IMR-90 (cell line): ENCODE data around the gene RANBP10. TPM values are rescaled to one million over a fixed set of nuclear protein-coding genes. Genes with fewer than 3 reads are reported as not detected.

ENCODE experiments used
- ATAC-seq: fragments of 200-7000 bp; cut with Tn5 transposase; 2 replicates; pipeline ENCODE4 v1.9.1; 2020; ENCODE audit warnings: low read depth, mild to moderate bottlenecking, moderate library complexity
- BruUV-seq: library from RNA; stranded (reverse); fragments of 400-500 nt; replicated peaks from 2 replicates; lab custom pipeline; 2021; lab: Mats Ljungman, UMichigan
- CTCF ChIA-PET: fragments of 300-600 bp; formaldehyde crosslinking; extraction: SDS; loops from one replicate; lab custom pipeline; 2021; ENCODE audit warnings: antibody characterized with exemption; lab: Yijun Ruan, JAX
- POLR2A ChIA-PET: fragments of 300-600 bp; sonication (Branson Sonifier 250); formaldehyde crosslinking; loops from one replicate; lab custom pipeline; 2022; ENCODE audit warnings: antibody characterized with exemption; ENCODE audit not compliant: unreplicated experiment; lab: Charles Lee
- DNase-seq: peaks from one replicate; pipeline ENCODE4 v3.0.0; 2013
- H2AFZ ChIP-seq: replicated peaks from 2 replicates; pipeline ENCODE3; 2013; ENCODE audit warnings: low read length, mild to moderate bottlenecking; ENCODE audit not compliant: poor library complexity
- H2AK5ac ChIP-seq: 2 replicates; pipeline ENCODE4 v1.6.1; 2013; ENCODE audit warnings: low read depth, low read length, inconsistent platforms
- H2AK9ac ChIP-seq: replicated peaks from 2 replicates; pipeline ENCODE3; 2013; ENCODE audit warnings: mild to moderate bottlenecking, low read depth, low read length, moderate library complexity; ENCODE audit not compliant: poor library complexity
- H2BK120ac ChIP-seq: 2 replicates; pipeline ENCODE4 v1.6.1; 2013; ENCODE audit warnings: low read depth, low read length, inconsistent platforms
- H2BK15ac ChIP-seq: 3 replicates; pipeline ENCODE4 v1.6.1; 2013; ENCODE audit warnings: low read depth, low read length, inconsistent platforms
- H2BK20ac ChIP-seq: 2 replicates; pipeline ENCODE4 v1.6.1; 2013; ENCODE audit warnings: low read depth, mild to moderate bottlenecking, inconsistent platforms, low read length, moderate library complexity
- H2BK5ac ChIP-seq: 2 replicates; pipeline ENCODE4 v1.6.1; 2013; ENCODE audit warnings: mild to moderate bottlenecking, low read depth, low read length, inconsistent platforms; ENCODE audit not compliant: poor library complexity, severe bottlenecking
- H3K14ac ChIP-seq: replicated peaks from 2 replicates; pipeline ENCODE4 v1.6.1; 2013; ENCODE audit warnings: low read depth, low read length, inconsistent platforms
- H3K18ac ChIP-seq: 2 replicates; pipeline ENCODE4 v1.6.1; 2013; ENCODE audit warnings: low read depth, low read length, control low read depth
- H3K23ac ChIP-seq: 2 replicates; pipeline ENCODE4 v1.6.1; 2013; ENCODE audit warnings: low read depth, low read length, inconsistent platforms
- H3K27ac ChIP-seq: 2 replicates; pipeline ENCODE4 v1.5.1; 2013; ENCODE audit warnings: mild to moderate bottlenecking, control low read depth, low read length; ENCODE audit not compliant: insufficient read depth
- H3K27me3 ChIP-seq: 2 replicates; pipeline ENCODE4 v1.6.1; 2013; ENCODE audit warnings: low read length; ENCODE audit not compliant: control insufficient read depth, insufficient read depth
- H3K36me3 ChIP-seq: 2 replicates; pipeline ENCODE4 v1.6.1; 2013; ENCODE audit warnings: low read length, mixed read lengths; ENCODE audit not compliant: control insufficient read depth, insufficient read depth
- H3K4ac ChIP-seq: 2 replicates; pipeline ENCODE4 v1.6.1; 2013; ENCODE audit warnings: low read depth, low read length, inconsistent platforms
- H3K4me1 ChIP-seq: 2 replicates; pipeline ENCODE4 v1.6.1; 2013; ENCODE audit warnings: low read length, mixed read lengths; ENCODE audit not compliant: control insufficient read depth, insufficient read depth
- H3K4me2 ChIP-seq: 2 replicates; pipeline ENCODE4 v1.6.1; 2013; ENCODE audit warnings: low read depth, mild to moderate bottlenecking, control low read depth, low read length, moderate library complexity
- H3K4me3 ChIP-seq: 2 replicates; pipeline ENCODE4 v1.5.1; 2013; ENCODE audit warnings: low read depth, mild to moderate bottlenecking, control low read depth, low read length, moderate library complexity; ENCODE audit not compliant: insufficient read depth
- H3K56ac ChIP-seq: 2 replicates; pipeline ENCODE4 v1.6.1; 2013; ENCODE audit warnings: low read length, inconsistent platforms; ENCODE audit not compliant: insufficient read depth; ENCODE audit errors: extremely low read depth
- H3K79me1 ChIP-seq, 2 experiments: 2 replicates each; pipeline ENCODE4 v1.6.1; 2013; ENCODE audit warnings: low read length in 2 of 2, inconsistent platforms in 1 of 2, low read depth in 1 of 2
- H3K9ac ChIP-seq: 2 replicates; pipeline ENCODE4 v1.6.1; 2013; ENCODE audit warnings: low read depth, low read length, control low read depth
- H3K9me1 ChIP-seq: 2 replicates; pipeline ENCODE4 v1.6.1; 2013; ENCODE audit warnings: low read length, inconsistent platforms; ENCODE audit not compliant: insufficient read depth
- H3K9me3 ChIP-seq: 2 replicates; pipeline ENCODE4 v1.6.1; 2013; ENCODE audit warnings: low read length; ENCODE audit not compliant: control insufficient read depth, insufficient read depth
- H4K20me1 ChIP-seq: 2 replicates; pipeline ENCODE4 v1.6.1; 2013; ENCODE audit warnings: low read length, inconsistent platforms; ENCODE audit not compliant: insufficient read depth
- H4K5ac ChIP-seq: 2 replicates; pipeline ENCODE4 v1.6.1; 2013; ENCODE audit warnings: mild to moderate bottlenecking, low read depth, low read length, control low read depth
- H4K8ac ChIP-seq, 2 experiments: 2 replicates each; pipeline ENCODE4 v1.6.1; 2013; ENCODE audit warnings: low read depth in 2 of 2, low read length in 2 of 2, control low read depth in 1 of 2, inconsistent platforms in 1 of 2
- H4K91ac ChIP-seq: 2 replicates; pipeline ENCODE4 v1.6.1; 2013; ENCODE audit warnings: low read depth, low read length, inconsistent platforms; ENCODE audit not compliant: insufficient read depth
- CEBPB ChIP-seq: IDR thresholded peaks from 2 replicates; pipeline ENCODE4 v1.6.1; 2012; ENCODE audit warnings: low read depth, low read length, improper control_type of control experiment
- CHD1 ChIP-seq: IDR thresholded peaks from 2 replicates; pipeline ENCODE4 v1.6.1; 2012; ENCODE audit warnings: low read depth, low read length, improper control_type of control experiment
- MXI1 ChIP-seq: IDR thresholded peaks from 2 replicates; pipeline ENCODE4 v1.6.1; 2012; ENCODE audit warnings: low read depth, mild to moderate bottlenecking, low read length, moderate library complexity, borderline replicate concordance
- POLR2A ChIP-seq: IDR thresholded peaks from 2 replicates; pipeline ENCODE4 v1.6.1; 2012; ENCODE audit warnings: mild to moderate bottlenecking, low read depth, low read length
- RAD21 ChIP-seq: IDR thresholded peaks from 2 replicates; pipeline ENCODE4 v1.6.1; 2012; ENCODE audit warnings: low read length, improper control_type of control experiment
- RCOR1 ChIP-seq: IDR thresholded peaks from 2 replicates; pipeline ENCODE4 v1.6.1; 2012; ENCODE audit warnings: mild to moderate bottlenecking, low read length, improper control_type of control experiment; ENCODE audit not compliant: insufficient replicate concordance
- dilution Hi-C: fragments of 300-500 bp; cut with HindIII; formaldehyde crosslinking; loops from one replicate; pipeline ENCODE4 v1.14.3; 2018; ENCODE audit warnings: low sequenced_read_pairs; ENCODE audit not compliant: unreplicated experiment
- in situ Hi-C: fragments of 300-500 bp; cut with MboI; formaldehyde crosslinking; loops from 3 replicates; pipeline ENCODE4 v1.14.3; 2019; ENCODE audit warnings: low sequenced_read_pairs, inconsistent platforms, mixed read lengths
- intact Hi-C: fragments of 100-400 bp; cut with micrococcal nuclease; formaldehyde crosslinking; loops from 2 replicates; pipeline ENCODE4 v1.10.0; 2022
- polyA plus RNA-seq, 3 experiments: library from polyadenylated mRNA; depleted of rRNA; stranded (reverse); fragments of >200 nt; gene quantifications; 2 replicates each; pipeline ENCODE4 v1.2.3, GENCODE V29; 2012; ENCODE audit warnings: low replicate concordance in 1 of 3
- total RNA-seq: library from RNA; depleted of rRNA; stranded (reverse); fragments of >200 nt; gene quantifications from 2 replicates; pipeline ENCODE4 v1.2.3, GENCODE V29; 2012
- TF ChIP-seq, protein P1 (sequence below): fragments of 150-350 bp; IDR thresholded peaks from 2 replicates; pipeline ENCODE4 v1.6.1; 2017; ENCODE audit warnings: mild to moderate bottlenecking, antibody characterized with exemption, low read length, low read depth
- TF ChIP-seq, protein P2 (sequence below): conservative IDR thresholded peaks from 2 replicates; pipeline ENCODE4 v1.5.1; 2012; ENCODE audit warnings: mild to moderate bottlenecking, low read depth, low read length, improper control_type of control experiment

Gene RANBP10
- total and polyA plus RNA-seq, 2 of the 4 experiments (the other 2 are of a cell fraction), result 2.7 to 12.1 TPM

DNA sequence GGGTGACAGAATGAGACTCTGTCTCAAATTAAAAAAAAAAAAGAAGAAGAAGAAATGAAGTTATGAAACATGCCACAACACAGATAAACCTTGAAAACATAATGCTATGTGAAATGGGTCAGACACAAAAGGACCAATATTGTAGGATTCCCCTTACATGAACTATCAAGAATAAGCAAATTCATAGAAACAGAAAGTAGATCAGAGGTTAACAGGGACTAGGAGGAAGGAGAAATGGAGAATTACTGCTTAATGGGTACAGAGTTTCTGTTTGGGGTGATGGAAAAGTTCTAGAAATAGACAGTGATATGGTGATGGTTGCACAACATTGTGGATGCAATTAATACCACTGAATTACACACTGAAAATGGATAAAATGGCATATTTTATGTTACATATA is 16.3 kb downstream of the RANBP10 start:
- CTCF ChIA-PET, result no interaction called here
- dilution Hi-C loops, result no loop called here

More for the DNA sequence above, 16.3 kb downstream of the RANBP10 start:
- 0 out of 2 replicates have a peak, but pooled peaks cover 3% of the 10 kb centered on the region for H3K9me1 ChIP-seq
- TF ChIP-seq RCOR1, result no peak
- TF ChIP-seq, protein P1, sequence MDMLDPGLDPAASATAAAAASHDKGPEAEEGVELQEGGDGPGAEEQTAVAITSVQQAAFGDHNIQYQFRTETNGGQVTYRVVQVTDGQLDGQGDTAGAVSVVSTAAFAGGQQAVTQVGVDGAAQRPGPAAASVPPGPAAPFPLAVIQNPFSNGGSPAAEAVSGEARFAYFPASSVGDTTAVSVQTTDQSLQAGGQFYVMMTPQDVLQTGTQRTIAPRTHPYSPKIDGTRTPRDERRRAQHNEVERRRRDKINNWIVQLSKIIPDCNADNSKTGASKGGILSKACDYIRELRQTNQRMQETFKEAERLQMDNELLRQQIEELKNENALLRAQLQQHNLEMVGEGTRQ, result no peak
- no peak for TF ChIP-seq CHD1
- no peak for TF ChIP-seq POLR2A
- TF ChIP-seq, protein P2, sequence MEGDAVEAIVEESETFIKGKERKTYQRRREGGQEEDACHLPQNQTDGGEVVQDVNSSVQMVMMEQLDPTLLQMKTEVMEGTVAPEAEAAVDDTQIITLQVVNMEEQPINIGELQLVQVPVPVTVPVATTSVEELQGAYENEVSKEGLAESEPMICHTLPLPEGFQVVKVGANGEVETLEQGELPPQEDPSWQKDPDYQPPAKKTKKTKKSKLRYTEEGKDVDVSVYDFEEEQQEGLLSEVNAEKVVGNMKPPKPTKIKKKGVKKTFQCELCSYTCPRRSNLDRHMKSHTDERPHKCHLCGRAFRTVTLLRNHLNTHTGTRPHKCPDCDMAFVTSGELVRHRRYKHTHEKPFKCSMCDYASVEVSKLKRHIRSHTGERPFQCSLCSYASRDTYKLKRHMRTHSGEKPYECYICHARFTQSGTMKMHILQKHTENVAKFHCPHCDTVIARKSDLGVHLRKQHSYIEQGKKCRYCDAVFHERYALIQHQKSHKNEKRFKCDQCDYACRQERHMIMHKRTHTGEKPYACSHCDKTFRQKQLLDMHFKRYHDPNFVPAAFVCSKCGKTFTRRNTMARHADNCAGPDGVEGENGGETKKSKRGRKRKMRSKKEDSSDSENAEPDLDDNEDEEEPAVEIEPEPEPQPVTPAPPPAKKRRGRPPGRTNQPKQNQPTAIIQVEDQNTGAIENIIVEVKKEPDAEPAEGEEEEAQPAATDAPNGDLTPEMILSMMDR, result no peak
- no peak for TF ChIP-seq MXI1
- TF ChIP-seq RAD21, result no peak
- TF ChIP-seq CEBPB, result peak; percentile 26; the same call in 1 of the 2 replicates
- DNase-seq (no peak), ATAC-seq (no peak)
- peaks cover 22 to 54% of the 10 kb centered on the region in 2 experiments; a peak in 3 of 4 replicates for H3K79me1 ChIP-seq
- H3K4me3 ChIP-seq, result no peak overlapping the region
- H4K8ac ChIP-seq, result no peak overlapping the region
- in situ Hi-C loops, result no loop called here
- no TSS peak for BruUV-seq
- H3K14ac ChIP-seq, result no peak overlapping the region
- H2BK5ac ChIP-seq, result no peak overlapping the region
- no peak overlapping the region for H3K27ac ChIP-seq
- intact Hi-C loops, result no loop called here
- no peaks in the 10 kb centered on the region for H3K4me1 ChIP-seq
- H2BK20ac ChIP-seq, result no peak overlapping the region
- H3K4ac ChIP-seq, result no peak overlapping the region
- no peak overlapping the region for H2AFZ ChIP-seq
- H3K18ac ChIP-seq, result no peak overlapping the region
- peaks cover 14% of the 10 kb centered on the region; the same call in 1 of the 2 replicates for H4K20me1 ChIP-seq
- H3K36me3 ChIP-seq, result peaks cover 1% of the 10 kb centered on the region; the same call in 1 of the 2 replicates
- H3K9me3 ChIP-seq, result no peaks in the 10 kb centered on the region
- POLR2A ChIA-PET, result no interaction called here
- H3K23ac ChIP-seq, result no peak overlapping the region
- H3K27me3 ChIP-seq, result no peaks in the 10 kb centered on the region
- H2AK9ac ChIP-seq, result no peak overlapping the region
- H2AK5ac ChIP-seq, result no peak overlapping the region
- no peak overlapping the region for H4K5ac ChIP-seq
- H2BK120ac ChIP-seq, result no peak overlapping the region
- no peak overlapping the region for H3K9ac ChIP-seq
- no peak overlapping the region for H2BK15ac ChIP-seq
- no peak overlapping the region for H3K4me2 ChIP-seq
- no peak overlapping the region for H3K56ac ChIP-seq
- no peak overlapping the region for H4K91ac ChIP-seq
